Measurements from ENCODE around the gene MRGPRF.

GRCh38 chr11:68959465-68960293, 53.4 kb downstream of the MRGPRF start:
- TF ChIP-seq POLR2AphosphoS5 (IDR thresholded peaks at IDR 0.05; ENCODE audit: low read depth, low read length): no peak
- TF ChIP-seq REST (IDR thresholded peaks at IDR 0.05; ENCODE audit: insufficient read depth in 1 of 2, low read depth in 2 of 2, low read length in 2 of 2): no peak

All from PFSK-1 (cell line).